GM23248 (cell line): Measurements from ENCODE around the gene WNT10A.

Experiments
- EZH2 ChIP-seq: fragments of 200-600 bp; sonication (generic); IDR thresholded peaks from 2 replicates; pipeline ENCODE4 v1.6.1; 2018; ENCODE audit warnings: antibody characterized with exemption, mild to moderate bottlenecking; ENCODE audit not compliant: insufficient read depth, poor library complexity, severe bottlenecking
- EZH2phosphoT487 ChIP-seq: fragments of 200-600 bp; sonication (generic); IDR thresholded peaks from 2 replicates; pipeline ENCODE4 v1.6.1; 2018; ENCODE audit warnings: antibody characterized with exemption, moderate library complexity, mild to moderate bottlenecking, low read depth; ENCODE audit not compliant: insufficient read depth

GRCh38 chr2:218889937-218890336 is 9.3 kb downstream of the WNT10A start:
- TF ChIP-seq EZH2phosphoT487 (no peak), EZH2 (no peak)
